Fibroblast of lung (primary cell): ENCODE results near the gene BASP1. TPM values are rescaled to one million over a fixed set of nuclear protein-coding genes. Genes with fewer than 3 reads are reported as not detected.
"Not testable (repeated sequence)": the region's sequence is repeated elsewhere in the genome, so short reads cannot be mapped to it uniquely, and the experiment has no call there.

Experiments used
- DNase-seq, 2 donors: peaks; one replicate each; pipeline versions ENCODE4 v3.0.0 to v3.0.0-alpha.2; 2010; ENCODE audit warnings: low read depth in 2 of 2
- H2AFZ ChIP-seq: 2 replicates; pipeline ENCODE4 v1.5.1; 2012; ENCODE audit warnings: low read length, control low read depth, inconsistent platforms
- H3K27ac ChIP-seq: 2 replicates; pipeline ENCODE4 v1.5.1; 2011; ENCODE audit warnings: low read length, control low read depth; ENCODE audit not compliant: insufficient read depth
- H3K27me3 ChIP-seq: 2 replicates; pipeline ENCODE4 v1.5.1; 2011; ENCODE audit warnings: mild to moderate bottlenecking, low read length; ENCODE audit not compliant: control insufficient read depth, insufficient read depth
- H3K36me3 ChIP-seq: 2 replicates; pipeline ENCODE4 v1.5.1; 2011; ENCODE audit warnings: low read length; ENCODE audit not compliant: control insufficient read depth, insufficient read depth
- H3K4me1 ChIP-seq: 2 replicates; pipeline ENCODE4 v1.5.1; 2011; ENCODE audit warnings: low read length; ENCODE audit not compliant: control insufficient read depth, insufficient read depth; ENCODE audit errors: extremely low read depth
- H3K4me2 ChIP-seq: 2 replicates; pipeline ENCODE4 v1.5.1; 2011; ENCODE audit warnings: low read length, control low read depth; ENCODE audit not compliant: insufficient read depth; ENCODE audit errors: extremely low read depth
- H3K4me3 ChIP-seq, 4 experiments: fragments of 200-600 bp in 1 of 4; sonication (generic) in 1 of 4; replicated peaks in 1 of 4; 2 replicates each; pipeline ENCODE4 v1.5.1; 2011 to 2016; ENCODE audit warnings: low read length in 4 of 4, low read depth in 3 of 4, mild to moderate bottlenecking in 3 of 4, control low read depth in 2 of 4, inconsistent platforms in 1 of 4, mixed read lengths in 1 of 4; ENCODE audit not compliant: insufficient read depth in 1 of 4; ENCODE audit errors: control extremely low read depth in 1 of 4
- H3K79me2 ChIP-seq: 2 replicates; pipeline ENCODE4 v1.5.1; 2012; ENCODE audit warnings: mild to moderate bottlenecking, low read length, inconsistent platforms; ENCODE audit not compliant: control insufficient read depth, insufficient read depth
- H3K9ac ChIP-seq: 2 replicates; pipeline ENCODE4 v1.5.1; 2011; ENCODE audit warnings: mild to moderate bottlenecking, low read length, control low read depth; ENCODE audit not compliant: insufficient read depth
- H3K9me3 ChIP-seq: 2 replicates; pipeline ENCODE4 v1.5.1; 2012; ENCODE audit warnings: low read depth, low read length; ENCODE audit not compliant: control insufficient read depth, insufficient read depth
- H4K20me1 ChIP-seq: 2 replicates; pipeline ENCODE4 v1.5.1; 2011; ENCODE audit warnings: low read length; ENCODE audit not compliant: control insufficient read depth, insufficient read depth; ENCODE audit errors: extremely low read depth
- CTCF ChIP-seq, 2 donors: IDR thresholded peaks in 1 of 2; conservative IDR thresholded peaks in 1 of 2; 1 replicate in 1 of 2; 2 replicates in 1 of 2; pipeline ENCODE4 v1.5.1; 2011 to 2012; ENCODE audit warnings: low read length in 2 of 2, control low read depth in 1 of 2, inconsistent platforms in 1 of 2, low read depth in 1 of 2, mild to moderate bottlenecking in 1 of 2
- EZH2 ChIP-seq: IDR thresholded peaks from 2 replicates; pipeline ENCODE4 v1.5.1; 2012; ENCODE audit warnings: low read length, control low read depth, mild to moderate bottlenecking; ENCODE audit errors: missing control alignments
- polyA plus RNA-seq, 2 donors: library from polyadenylated mRNA; depleted of rRNA in 1 of 2; stranded (reverse) in 1 of 2; unstranded in 1 of 2; fragments of >200 nt; gene quantifications; 2 replicates each; pipeline ENCODE4 v1.2.1, GENCODE V29; 2011 to 2012; ENCODE audit warnings: missing spikeins in 1 of 2
- total RNA-seq: library from RNA; depleted of rRNA; stranded (reverse); fragments of >200 nt; gene quantifications from 2 replicates; pipeline ENCODE4 v1.2.1, GENCODE V29; 2014

The BASP1 gene
- total and polyA plus RNA-seq, 2 donors (not counting 1 experiment from before 2014, with no cell fraction given) = 186 to 248 TPM

DNA sequence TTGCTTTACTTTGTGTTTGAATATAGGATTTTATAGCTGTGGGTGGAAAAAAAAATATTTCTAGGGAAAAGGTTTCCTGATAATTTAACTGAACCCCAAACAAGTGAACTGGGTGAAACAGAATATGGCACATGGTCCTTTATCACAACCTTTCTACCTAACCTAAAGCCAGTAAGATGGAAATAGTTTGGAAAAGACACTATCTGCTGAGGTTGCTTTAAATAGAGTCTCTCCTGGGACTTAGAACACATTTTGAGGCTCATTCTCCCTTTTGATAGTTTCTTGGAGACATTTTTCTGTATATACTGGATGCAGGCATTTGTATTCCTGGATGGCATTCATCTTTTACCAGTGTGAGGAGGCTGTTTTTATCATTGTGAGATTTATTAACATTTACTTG is 39.4 kb downstream of the BASP1 start:
- H3K9me3 ChIP-seq = no peaks in the 10 kb centered on the region
- H3K4me3 ChIP-seq = no peak overlapping the region
- H3K27me3 ChIP-seq = no peaks in the 10 kb centered on the region
- TF ChIP-seq EZH2 (no peak), CTCF (conservative IDR thresholded peaks at IDR 0.05 in 1 of 2, IDR thresholded peaks at IDR 0.05 in 1 of 2; ENCODE audit: low read depth in 1 of 2, low read length in 2 of 2) (no peak)
- H3K4me2 ChIP-seq = no peak overlapping the region
- no peaks in the 10 kb centered on the region for H4K20me1 ChIP-seq
- H3K4me1 ChIP-seq = peaks cover 16% of the 10 kb centered on the region
- no peak overlapping the region for H2AFZ ChIP-seq
- H3K9ac ChIP-seq = no peak overlapping the region
- no peak overlapping the region for H3K27ac ChIP-seq
- no peaks in the 10 kb centered on the region for H3K36me3 ChIP-seq
- no peak for DNase-seq
- H3K79me2 ChIP-seq = peaks cover 93% of the 10 kb centered on the region

DNA sequence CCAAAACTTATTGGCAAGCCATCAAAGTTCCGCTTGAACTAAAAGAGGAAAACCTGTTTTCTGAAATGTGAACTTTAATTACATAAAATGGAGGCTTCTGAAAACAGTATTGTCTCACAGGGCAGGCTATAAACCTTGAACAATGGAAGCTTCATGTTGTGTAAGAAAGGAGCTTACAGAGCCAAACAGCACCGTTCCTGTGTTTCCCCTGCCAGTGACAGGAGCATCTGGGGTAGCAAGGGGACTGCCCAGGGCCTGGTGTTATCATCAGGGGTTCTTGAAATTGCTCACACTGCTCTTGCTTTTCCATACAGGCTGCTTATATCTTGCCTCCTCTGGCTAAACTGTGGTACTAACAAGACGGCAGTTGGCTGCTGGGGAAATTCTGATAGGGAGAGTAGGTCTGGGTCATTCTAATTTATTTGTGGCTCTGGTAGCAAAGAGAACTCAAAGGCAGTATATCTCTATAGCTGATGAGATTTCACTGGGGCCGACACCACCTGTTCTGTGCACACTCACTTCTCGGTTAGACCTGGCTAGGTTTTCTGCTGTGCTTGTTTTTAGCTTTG is 40.4 kb downstream of the BASP1 start:
- H3K79me2 ChIP-seq = peaks cover 93% of the 10 kb centered on the region
- H3K9me3 ChIP-seq = no peaks in the 10 kb centered on the region

DNA sequence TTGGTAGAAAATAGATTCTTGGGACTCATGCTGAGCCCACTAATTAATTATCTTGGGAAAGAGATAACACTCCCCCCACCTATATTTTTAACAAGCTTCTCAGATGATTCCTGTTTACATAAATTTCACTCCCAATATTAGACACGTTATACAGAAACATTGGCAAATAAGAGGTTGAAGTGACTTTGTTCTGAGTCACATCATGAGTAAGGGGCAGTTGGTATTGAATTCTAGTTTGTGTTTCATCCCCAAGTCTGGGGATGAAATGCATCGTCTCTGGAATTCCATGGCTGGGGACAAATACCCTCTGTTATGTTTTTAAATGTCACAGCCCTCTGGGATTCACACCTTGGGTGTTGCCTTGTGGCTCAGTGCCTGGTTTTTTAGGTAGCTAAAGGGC is 41.0 kb downstream of the BASP1 start:
- H3K79me2 ChIP-seq = peaks cover 92% of the 10 kb centered on the region
- H3K27me3 ChIP-seq = no peaks in the 10 kb centered on the region
- H3K9me3 ChIP-seq = no peaks in the 10 kb centered on the region
- TF ChIP-seq CTCF (conservative IDR thresholded peaks at IDR 0.05 in 1 of 2, IDR thresholded peaks at IDR 0.05 in 1 of 2; ENCODE audit: low read depth in 1 of 2, low read length in 2 of 2) (no peak), EZH2 (no peak)
- no peak overlapping the region for H3K4me2 ChIP-seq
- H4K20me1 ChIP-seq = no peaks in the 10 kb centered on the region
- H3K4me3 ChIP-seq = no peak overlapping the region
- no peak overlapping the region for H3K9ac ChIP-seq
- no peak overlapping the region for H2AFZ ChIP-seq
- H3K36me3 ChIP-seq = no peaks in the 10 kb centered on the region
- H3K27ac ChIP-seq = no peak overlapping the region
- peak; percentile 38 to 65 for DNase-seq
- peaks cover 9% of the 10 kb centered on the region for H3K4me1 ChIP-seq

More for the DNA sequence above, 40.4 kb downstream of the BASP1 start:
- TF ChIP-seq CTCF (conservative IDR thresholded peaks at IDR 0.05 in 1 of 2, IDR thresholded peaks at IDR 0.05 in 1 of 2; ENCODE audit: low read depth in 1 of 2, low read length in 2 of 2) (no peak), EZH2 (no peak)
- no peaks in the 10 kb centered on the region for H4K20me1 ChIP-seq
- H2AFZ ChIP-seq = no peak overlapping the region
- H3K4me3 ChIP-seq = no peak overlapping the region
- no peaks in the 10 kb centered on the region for H3K27me3 ChIP-seq
- no peaks in the 10 kb centered on the region for H3K36me3 ChIP-seq
- DNase-seq = peak in 1 of 2 donors; percentile 19
- H3K4me2 ChIP-seq = no peak overlapping the region
- peaks cover 9% of the 10 kb centered on the region for H3K4me1 ChIP-seq
- no peak overlapping the region for H3K9ac ChIP-seq
- H3K27ac ChIP-seq = no peak overlapping the region

DNA sequence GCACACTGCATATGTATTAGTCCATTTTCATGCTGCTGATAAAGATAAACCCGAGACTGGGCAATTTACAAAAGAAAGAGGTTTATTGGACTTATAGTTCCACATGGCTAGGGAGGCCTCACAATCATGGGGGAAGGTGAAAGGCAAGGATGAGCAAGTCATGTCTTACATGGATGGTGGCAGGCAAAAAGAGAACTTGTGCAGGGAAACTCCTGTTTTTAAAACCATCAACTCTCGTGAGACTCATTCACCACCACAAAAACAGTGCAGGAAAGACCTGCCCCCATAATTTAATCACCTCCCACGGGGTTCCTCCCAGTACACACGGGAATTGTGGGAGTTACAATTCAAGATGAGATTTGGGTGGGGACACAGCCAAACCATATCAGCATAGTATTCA is 41.6 kb downstream of the BASP1 start:
- not testable (repeated sequence) for H4K20me1 ChIP-seq, H2AFZ ChIP-seq, H3K4me2 ChIP-seq, H3K4me1 ChIP-seq, H3K4me3 ChIP-seq, H3K9me3 ChIP-seq, DNase-seq, H3K36me3 ChIP-seq, H3K27ac ChIP-seq, H3K9ac ChIP-seq, H3K27me3 ChIP-seq
- peaks cover 94% of the 10 kb centered on the region for H3K79me2 ChIP-seq
